Renal cortical epithelial cell (primary cell): ENCODE measurements around the gene METTL27. TPM values are rescaled to one million over a fixed set of nuclear protein-coding genes. Genes with fewer than 3 reads are reported as not detected.
"Not testable (repeated sequence)": the region's sequence is repeated elsewhere in the genome, so short reads cannot be mapped to it uniquely, and the experiment has no call there.

ENCODE experiments used
- DNase-seq: peaks from one replicate; pipeline ENCODE4 v3.0.0-alpha.2; 2011; ENCODE audit warnings: low read depth
- total RNA-seq: library from RNA; depleted of rRNA; stranded (reverse); fragments of >200 nt; gene quantifications from 2 replicates; pipeline ENCODE4 v1.2.3, GENCODE V29; 2014

METTL27 gene
- total RNA-seq, 1 donor from 2014 or later, result 1.4 TPM

GRCh38 chr7:73821597-73822285, 20.6 kb downstream of the METTL27 start:
- DNase-seq, result not testable (repeated sequence)

GRCh38 chr7:73820013-73820412, 22.3 kb downstream of the METTL27 start:
- no peak for DNase-seq

- no peak for DNase-seq
Measured at GRCh38 chr7:73817121-73817520, 25.2 kb downstream of the METTL27 start.

- no peak for DNase-seq
Measured at GRCh38 chr7:73815436-73815835, 26.9 kb downstream of the METTL27 start.

GRCh38 chr7:73812996-73813395, 29.3 kb downstream of the METTL27 start:
- DNase-seq, result no peak

GRCh38 chr7:73811760-73812168, 30.6 kb downstream of the METTL27 start:
- no peak for DNase-seq

GRCh38 chr7:73810998-73811360, 31.3 kb downstream of the METTL27 start:
- no peak for DNase-seq

- peak; percentile 72 for DNase-seq
Measured at GRCh38 chr7:73809467-73809951, 32.8 kb downstream of the METTL27 start.

- DNase-seq, result no peak
Measured at GRCh38 chr7:73802459-73802858, 39.9 kb downstream of the METTL27 start.

- no peak for DNase-seq
Measured at GRCh38 chr7:73801577-73801976, 40.7 kb downstream of the METTL27 start.

- DNase-seq, result peak; percentile 18
Measured at GRCh38 chr7:73799282-73800141, 42.8 kb downstream of the METTL27 start.

- DNase-seq, result not testable (repeated sequence)
Measured at GRCh38 chr7:73797176-73797575, 45.1 kb downstream of the METTL27 start.

- DNase-seq, result not testable (repeated sequence)
Measured at GRCh38 chr7:73796656-73797055, 45.7 kb downstream of the METTL27 start.

- not testable (repeated sequence) for DNase-seq
Measured at GRCh38 chr7:73795188-73795587, 47.1 kb downstream of the METTL27 start.

- DNase-seq, result not testable (repeated sequence)
Measured at GRCh38 chr7:73791170-73791690, 51.1 kb downstream of the METTL27 start.

GRCh38 chr7:73789051-73789450, 53.3 kb downstream of the METTL27 start:
- DNase-seq, result no peak

- DNase-seq, result not testable (repeated sequence)
Measured at GRCh38 chr7:73787786-73788048, 54.6 kb downstream of the METTL27 start.

- DNase-seq, result no peak
Measured at GRCh38 chr7:73786588-73786987, 55.7 kb downstream of the METTL27 start.

Other genes starting within 250 kb of the METTL27 start
- 0.15 TPM in 1 of 2 replicates, not detected in the other for gene MLXIPL, start 218.0 kb downstream of the METTL27 start, total RNA-seq
- 8.6 and 9.2 TPM in 2 replicates for gene VPS37D, start 174.7 kb downstream of the METTL27 start, total RNA-seq
- 1.0 and 1.9 TPM in 2 replicates for gene DNAJC30, start 159.1 kb downstream of the METTL27 start, total RNA-seq
- gene BUD23, start 158.9 kb downstream of the METTL27 start, total RNA-seq, result 34.0 and 67.7 TPM in 2 replicates
- 12.9 and 13.9 TPM in 2 replicates for gene STX1A, start 122.8 kb downstream of the METTL27 start, total RNA-seq
- 20.4 and 67.2 TPM in 2 replicates for gene ABHD11, start 103.7 kb downstream of the METTL27 start, total RNA-seq
- 10.8 and 11.6 TPM in 2 replicates for gene CLDN3, start 72.2 kb downstream of the METTL27 start, total RNA-seq
- 186 and 689 TPM in 2 replicates for gene CLDN4, start 11.5 kb downstream of the METTL27 start, total RNA-seq
- gene TMEM270, start 18.6 kb upstream of the METTL27 start, total RNA-seq, result not detected in 2 replicates
- 0.15 and 0.17 TPM in 2 replicates for gene ELN, start 185.7 kb upstream of the METTL27 start, total RNA-seq
- gene LIMK1, start 241.3 kb upstream of the METTL27 start, total RNA-seq, result 40.8 and 69.2 TPM in 2 replicates